ENCODE results near the gene SEPHS2.

GRCh38 chr16:30413112-30413806, 32.4 kb downstream of the SEPHS2 start:
- TF ChIP-seq POLR2A (IDR thresholded peaks at IDR 0.05) (no peak), CTCF (IDR thresholded peaks at IDR 0.05) (no peak)

Measured in lower leg skin (tissue), 3 donors.